Measurements from ENCODE around the gene TGFBRAP1.

DNA sequence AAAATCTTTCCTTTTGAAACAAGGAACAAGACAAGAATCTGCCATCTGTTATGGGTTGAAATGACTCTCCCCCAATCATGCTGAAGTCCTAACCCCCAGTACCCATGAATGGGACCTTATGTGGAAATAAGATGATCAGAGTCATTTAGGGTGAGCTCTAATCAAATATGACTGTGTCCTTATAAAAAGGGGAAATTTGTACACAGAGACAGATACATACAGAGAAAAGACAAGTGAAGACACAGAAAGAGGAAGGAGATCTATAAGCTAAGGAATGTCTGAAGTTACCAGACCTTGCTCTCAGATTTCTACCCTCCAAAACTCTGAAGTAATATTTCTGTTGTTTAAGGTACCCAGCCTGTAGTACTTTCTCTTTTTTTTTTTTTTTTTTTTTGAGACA, 15.7 kb downstream of the TGFBRAP1 start:
- TF ChIP-seq, protein P1, sequence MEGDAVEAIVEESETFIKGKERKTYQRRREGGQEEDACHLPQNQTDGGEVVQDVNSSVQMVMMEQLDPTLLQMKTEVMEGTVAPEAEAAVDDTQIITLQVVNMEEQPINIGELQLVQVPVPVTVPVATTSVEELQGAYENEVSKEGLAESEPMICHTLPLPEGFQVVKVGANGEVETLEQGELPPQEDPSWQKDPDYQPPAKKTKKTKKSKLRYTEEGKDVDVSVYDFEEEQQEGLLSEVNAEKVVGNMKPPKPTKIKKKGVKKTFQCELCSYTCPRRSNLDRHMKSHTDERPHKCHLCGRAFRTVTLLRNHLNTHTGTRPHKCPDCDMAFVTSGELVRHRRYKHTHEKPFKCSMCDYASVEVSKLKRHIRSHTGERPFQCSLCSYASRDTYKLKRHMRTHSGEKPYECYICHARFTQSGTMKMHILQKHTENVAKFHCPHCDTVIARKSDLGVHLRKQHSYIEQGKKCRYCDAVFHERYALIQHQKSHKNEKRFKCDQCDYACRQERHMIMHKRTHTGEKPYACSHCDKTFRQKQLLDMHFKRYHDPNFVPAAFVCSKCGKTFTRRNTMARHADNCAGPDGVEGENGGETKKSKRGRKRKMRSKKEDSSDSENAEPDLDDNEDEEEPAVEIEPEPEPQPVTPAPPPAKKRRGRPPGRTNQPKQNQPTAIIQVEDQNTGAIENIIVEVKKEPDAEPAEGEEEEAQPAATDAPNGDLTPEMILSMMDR (IDR thresholded peaks at IDR 0.05; ENCODE audit: extremely low read depth in 1 of 2, insufficient read depth in 1 of 2, low read depth in 1 of 2, low read length in 2 of 2), result no peak
- TF ChIP-seq, protein P2, sequence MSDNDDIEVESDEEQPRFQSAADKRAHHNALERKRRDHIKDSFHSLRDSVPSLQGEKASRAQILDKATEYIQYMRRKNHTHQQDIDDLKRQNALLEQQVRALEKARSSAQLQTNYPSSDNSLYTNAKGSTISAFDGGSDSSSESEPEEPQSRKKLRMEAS (IDR thresholded peaks at IDR 0.05; ENCODE audit: insufficient read depth, insufficient read length), result no peak
- TF ChIP-seq EZH2 (IDR thresholded peaks at IDR 0.05; ENCODE audit: borderline replicate concordance, low read depth, low read length, severe bottlenecking) (no peak), JUN (IDR thresholded peaks at IDR 0.05; ENCODE audit: borderline replicate concordance, insufficient read depth, insufficient read length, low read depth) (no peak)
